GM12892 (cell line): ENCODE data around the gene ANTXR1.

Source experiments
- POLR2A ChIP-seq: IDR thresholded peaks from 2 replicates; pipeline ENCODE4 v1.6.1; 2011; ENCODE audit warnings: low read depth, low read length, control low read depth
- POLR2AphosphoS5 ChIP-seq: IDR thresholded peaks from 2 replicates; pipeline ENCODE4 v1.6.1; 2011; ENCODE audit warnings: low read depth, low read length, control low read depth
- TAF1 ChIP-seq: IDR thresholded peaks from 2 replicates; pipeline ENCODE4 v1.6.1; 2011; ENCODE audit warnings: low read depth, mild to moderate bottlenecking, control low read depth, low read length, borderline replicate concordance

DNA sequence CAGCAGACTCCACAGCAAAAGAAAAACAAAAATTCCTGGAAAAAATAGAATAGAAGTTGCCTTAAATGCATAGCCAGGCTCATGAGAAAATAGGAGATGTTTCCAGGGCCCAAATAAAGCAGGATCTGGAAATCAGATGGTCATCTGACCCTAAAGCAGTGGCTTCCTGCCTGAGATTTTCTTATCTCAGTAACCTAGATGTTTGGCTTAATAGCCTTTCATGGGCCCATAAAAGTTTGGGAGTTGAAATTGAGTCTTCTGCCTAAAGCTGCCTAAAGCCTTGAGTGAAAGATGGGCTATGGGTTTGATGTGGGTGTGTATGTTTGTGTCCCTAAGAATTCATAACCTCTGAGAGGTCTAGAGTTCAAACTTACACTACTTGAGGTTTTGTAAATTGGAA, 149.1 kb downstream of the ANTXR1 start:
- TF ChIP-seq POLR2AphosphoS5, result no peak
- no peak for TF ChIP-seq TAF1
- TF ChIP-seq POLR2A, result no peak
